Muscle of arm (tissue), 12 donors: ENCODE measurements around the gene RBM20. TPM values are rescaled to one million over a fixed set of nuclear protein-coding genes. Genes with fewer than 3 reads are reported as not detected.
"Not testable (repeated sequence)": the region's sequence is repeated elsewhere in the genome, so short reads cannot be mapped to it uniquely, and the experiment has no call there.

Source experiments
- DNase-seq: peaks from one replicate; pipeline ENCODE4 v3.0.0-alpha.2; 2013
- polyA plus RNA-seq, 12 donors: library from polyadenylated mRNA; unstranded; fragments of 120-200 nt; gene quantifications; one replicate each; pipeline ENCODE4 v1.2.1, GENCODE V29; 2013; ENCODE audit not compliant: insufficient read length in 12 of 12

Gene RBM20
- polyA plus RNA-seq, 12 donors, result 6.1 to 17.6 (median 12.1) TPM; not detected in 1

DNA sequence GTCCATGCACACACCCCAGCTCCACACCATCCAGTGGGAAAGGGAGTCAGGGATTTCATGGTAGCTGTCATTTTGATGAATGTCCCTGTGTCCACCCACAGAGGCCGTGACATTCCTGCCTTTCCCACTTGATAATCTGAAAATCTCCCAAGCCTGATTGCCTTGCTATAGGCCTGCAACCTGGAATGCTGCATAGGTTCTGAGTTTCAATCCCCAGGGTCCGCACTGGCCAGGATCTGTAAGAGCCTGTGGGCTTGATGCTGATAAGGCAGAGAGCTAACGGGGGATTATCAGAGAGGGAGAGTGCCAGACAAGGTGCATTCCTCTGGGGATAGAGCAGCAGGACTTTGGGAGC, 57.5 kb downstream of the RBM20 start:
- no peak for DNase-seq

GRCh38 chr10:110704070-110704469, 59.9 kb downstream of the RBM20 start:
- DNase-seq, result no peak

- DNase-seq, result no peak
Observed at GRCh38 chr10:110704906-110705476, 60.9 kb downstream of the RBM20 start.

DNA sequence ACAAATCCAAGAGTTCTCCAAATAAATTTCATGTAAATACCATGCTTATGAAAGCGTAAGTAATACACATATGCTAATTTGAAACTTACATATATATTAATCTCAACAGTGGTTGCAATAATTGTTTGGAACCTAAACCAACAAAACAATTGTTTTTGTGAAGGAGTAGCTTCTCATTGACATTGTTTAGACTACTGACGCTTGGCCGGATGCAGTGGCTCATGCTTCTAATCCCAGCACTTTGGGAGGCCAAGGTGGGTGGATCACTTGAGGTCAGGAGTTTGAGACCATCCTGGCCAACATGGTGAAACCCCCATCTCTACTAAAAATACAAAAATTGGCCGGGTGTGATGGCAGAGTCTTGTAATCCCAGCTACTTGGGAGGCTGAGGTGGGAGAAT, 61.5 kb downstream of the RBM20 start:
- DNase-seq, result not testable (repeated sequence)

DNA sequence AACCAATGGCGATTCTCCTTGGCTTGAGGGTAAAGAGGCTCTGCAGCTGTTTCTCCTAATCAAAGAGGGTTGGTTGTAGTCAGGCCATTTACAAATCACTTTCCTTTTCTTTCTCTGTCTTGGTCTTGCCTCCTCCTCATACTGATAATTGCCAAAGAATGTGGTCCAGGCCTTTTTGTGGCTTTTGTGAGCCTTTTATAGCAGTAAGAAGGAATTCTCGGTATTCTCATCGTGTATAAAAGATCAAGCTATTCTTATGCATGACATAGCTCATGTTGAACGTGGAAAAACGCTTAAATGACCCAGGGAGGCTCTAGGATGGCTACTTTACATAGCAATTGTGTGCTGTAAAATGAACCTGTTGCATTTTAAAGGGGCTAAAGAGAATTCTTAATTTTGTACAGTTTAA, 62.6 kb downstream of the RBM20 start:
- no peak for DNase-seq

DNA sequence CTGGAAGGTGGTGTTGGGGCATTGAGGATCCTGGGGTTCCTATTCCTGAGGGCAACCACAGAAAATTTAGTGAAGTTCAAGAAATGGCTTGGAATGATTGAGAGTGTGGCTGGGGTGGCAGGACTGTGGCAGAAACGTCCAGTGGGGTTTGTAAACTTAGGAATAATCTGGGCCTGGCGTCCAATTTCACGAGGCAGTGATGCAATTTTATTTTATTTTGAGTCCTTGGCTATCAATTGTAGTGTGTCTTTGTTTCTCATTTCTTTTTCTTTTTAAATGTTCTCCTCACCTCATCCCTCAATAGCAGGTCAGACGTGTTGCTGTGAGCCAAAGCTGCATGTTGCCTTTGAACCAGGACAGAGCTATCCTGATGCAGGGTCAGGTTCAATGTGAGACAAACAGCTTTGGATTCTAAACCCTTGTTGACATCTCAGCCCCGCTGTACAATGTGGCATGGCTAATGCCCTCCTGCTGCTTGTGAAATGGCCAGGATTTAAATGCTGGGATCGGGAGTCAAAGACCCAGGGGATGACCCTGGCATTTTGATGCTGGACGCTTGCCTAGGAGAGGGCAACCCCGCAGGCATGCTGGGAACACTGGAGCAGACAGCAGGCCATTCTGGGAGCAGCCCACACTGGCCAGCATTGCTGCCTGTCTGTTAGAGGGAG, 64.8 kb downstream of the RBM20 start:
- DNase-seq, result peak; percentile 14

DNA sequence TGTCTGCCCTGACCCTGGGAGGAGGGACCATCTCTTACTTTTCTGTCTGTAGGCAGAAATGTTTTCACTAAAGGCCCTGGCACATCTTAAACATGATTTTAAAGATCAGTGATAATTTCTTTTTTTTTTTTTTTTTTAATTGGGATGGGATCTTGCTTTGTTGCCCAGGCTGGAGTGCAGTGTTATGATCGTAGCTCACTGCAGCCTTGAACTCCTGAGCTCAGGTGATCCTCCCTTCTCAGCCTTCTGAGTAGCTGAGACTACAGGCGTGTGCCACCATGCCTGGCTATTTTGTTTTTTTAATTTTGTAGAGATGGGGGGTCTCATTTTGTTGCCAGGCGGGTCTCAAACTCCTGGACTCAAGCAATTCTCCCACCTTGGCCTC, 65.3 kb downstream of the RBM20 start:
- DNase-seq, result no peak

GRCh38 chr10:110709964-110710587, 65.9 kb downstream of the RBM20 start:
- DNase-seq, result no peak

DNA sequence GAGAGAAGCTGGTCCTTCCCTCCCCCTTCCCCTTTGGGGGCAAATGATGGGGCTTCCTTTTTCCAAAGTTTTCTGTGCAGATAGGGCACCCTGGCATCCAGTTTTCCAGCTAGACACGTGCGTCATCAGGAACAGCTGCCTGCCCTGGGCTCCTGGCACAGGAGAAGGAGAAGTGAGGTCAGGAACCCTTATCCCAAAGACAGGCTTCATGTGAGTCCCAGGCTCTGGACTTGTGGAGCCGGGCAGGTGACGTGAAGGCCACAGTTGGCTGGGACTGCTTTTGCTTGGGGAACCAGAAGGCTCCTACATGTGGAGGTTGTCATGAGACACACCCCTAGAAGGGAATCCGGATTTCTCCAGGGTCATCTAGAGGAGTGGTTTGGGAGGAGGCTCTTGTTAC, 66.5 kb downstream of the RBM20 start:
- DNase-seq, result no peak

DNA sequence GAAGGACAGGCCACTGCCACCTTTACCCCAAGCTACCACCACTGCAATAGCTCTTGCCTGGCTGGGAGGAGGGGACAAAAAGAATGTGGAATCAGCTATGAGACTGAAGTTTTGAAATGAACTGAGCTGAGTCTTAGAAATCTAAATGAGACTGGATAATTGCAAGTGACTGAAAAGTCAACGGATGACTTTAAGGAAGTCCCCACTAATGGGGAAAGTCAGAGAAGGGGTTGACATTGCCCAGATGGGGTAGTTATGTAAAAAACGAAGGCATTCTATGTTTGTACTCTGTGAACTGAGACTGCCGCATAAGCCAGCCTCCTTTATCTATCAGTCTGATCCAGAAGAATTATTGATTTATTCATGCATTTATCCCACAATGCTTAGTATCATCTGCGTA, 67.2 kb downstream of the RBM20 start:
- no peak for DNase-seq

GRCh38 chr10:110714356-110714755, 70.2 kb downstream of the RBM20 start:
- DNase-seq, result no peak

DNA sequence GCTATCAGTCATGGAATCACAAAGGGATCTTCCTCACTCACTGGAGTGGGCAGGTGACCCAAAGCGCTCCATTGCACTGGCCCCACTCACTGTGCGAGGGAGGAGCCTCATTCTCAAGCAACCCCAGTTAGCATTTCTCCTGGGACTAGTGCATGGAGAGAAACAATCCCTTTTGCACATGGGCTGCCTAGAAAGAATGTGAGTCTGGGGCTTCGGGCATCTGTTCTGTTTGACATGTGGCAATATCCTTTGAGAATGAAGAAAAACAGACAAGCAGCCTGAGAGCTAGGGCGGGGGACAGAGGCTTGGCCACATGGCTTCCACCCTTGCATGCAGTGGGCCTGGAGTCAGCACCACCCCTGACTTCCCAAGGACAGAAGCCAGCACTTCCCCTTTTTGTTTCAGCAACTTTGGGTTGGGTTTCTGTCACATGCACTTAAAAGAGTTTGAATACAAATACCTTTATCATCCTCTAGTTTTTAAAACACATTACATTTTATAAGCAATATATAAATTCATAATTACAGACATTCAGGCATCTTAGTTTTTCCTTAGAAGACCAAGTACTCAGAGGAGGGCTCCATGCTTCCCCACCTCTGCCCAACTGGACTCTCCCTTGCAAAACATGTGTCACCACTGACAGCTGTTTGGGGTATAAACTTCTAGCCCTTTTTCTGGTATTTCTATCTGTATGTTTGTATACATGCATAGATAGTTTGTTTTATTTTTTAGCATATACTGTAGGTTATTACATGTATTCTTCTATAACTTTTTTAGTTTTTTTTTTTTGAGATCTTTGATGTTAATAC, 73.8 kb downstream of the RBM20 start:
- DNase-seq, result no peak

DNA sequence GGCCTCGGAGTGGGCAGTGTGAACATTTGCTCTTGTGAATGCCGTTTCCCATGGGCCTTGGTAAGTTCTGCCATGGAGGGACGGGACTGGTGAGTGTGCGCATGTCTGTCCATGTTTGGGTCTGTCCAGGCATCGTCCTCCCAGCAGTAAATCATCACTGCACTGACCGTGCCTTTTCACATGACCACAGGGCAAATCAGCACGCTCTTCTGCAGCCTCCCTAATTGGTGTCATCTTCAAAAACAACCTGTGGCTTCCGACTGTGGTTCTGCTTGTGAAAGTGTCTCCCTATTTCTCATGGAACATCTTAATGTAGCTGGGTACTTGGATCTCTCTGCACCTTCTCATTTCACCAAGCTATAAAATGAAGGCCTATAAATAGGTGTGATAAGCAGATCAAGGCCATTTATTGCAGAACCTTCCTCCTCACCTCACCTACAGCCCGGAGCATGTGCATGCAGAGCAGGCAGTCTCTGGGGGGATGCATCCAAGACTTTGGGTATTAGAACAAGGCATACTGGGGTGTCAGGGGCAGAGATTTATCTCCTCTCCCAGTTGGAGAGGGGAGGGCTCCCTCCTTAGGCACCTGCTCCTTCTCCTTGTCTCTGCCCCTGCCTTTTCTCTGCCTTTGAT, 77.4 kb downstream of the RBM20 start:
- DNase-seq, result no peak

- no peak for DNase-seq
Observed at GRCh38 chr10:110723224-110723891, 79.2 kb downstream of the RBM20 start.

GRCh38 chr10:110724116-110724921, 80.2 kb downstream of the RBM20 start:
- DNase-seq, result no peak

DNA sequence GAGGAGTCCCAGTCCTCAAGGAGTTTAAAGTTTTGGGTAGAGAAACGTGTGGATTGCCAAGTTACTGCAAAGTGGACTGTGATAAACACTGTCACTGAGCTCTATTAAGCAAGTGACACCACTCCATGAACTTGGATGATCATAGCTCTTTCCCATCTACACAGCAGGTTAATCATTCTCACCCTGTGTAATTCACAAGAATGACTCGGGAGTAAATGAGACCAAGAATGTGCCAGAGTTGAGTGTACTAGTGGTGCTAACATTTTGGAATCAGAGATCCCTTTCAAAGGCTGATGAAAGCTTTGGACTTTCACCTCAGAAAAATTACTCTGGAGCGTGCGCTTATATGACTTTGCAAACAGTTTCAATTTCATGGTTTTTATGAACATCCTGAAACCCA, 80.8 kb downstream of the RBM20 start:
- no peak for DNase-seq

GRCh38 chr10:110725801-110726630, 81.9 kb downstream of the RBM20 start:
- no peak for DNase-seq

- not testable (repeated sequence) for DNase-seq
Observed at GRCh38 chr10:110727785-110728184, 83.6 kb downstream of the RBM20 start.

DNA sequence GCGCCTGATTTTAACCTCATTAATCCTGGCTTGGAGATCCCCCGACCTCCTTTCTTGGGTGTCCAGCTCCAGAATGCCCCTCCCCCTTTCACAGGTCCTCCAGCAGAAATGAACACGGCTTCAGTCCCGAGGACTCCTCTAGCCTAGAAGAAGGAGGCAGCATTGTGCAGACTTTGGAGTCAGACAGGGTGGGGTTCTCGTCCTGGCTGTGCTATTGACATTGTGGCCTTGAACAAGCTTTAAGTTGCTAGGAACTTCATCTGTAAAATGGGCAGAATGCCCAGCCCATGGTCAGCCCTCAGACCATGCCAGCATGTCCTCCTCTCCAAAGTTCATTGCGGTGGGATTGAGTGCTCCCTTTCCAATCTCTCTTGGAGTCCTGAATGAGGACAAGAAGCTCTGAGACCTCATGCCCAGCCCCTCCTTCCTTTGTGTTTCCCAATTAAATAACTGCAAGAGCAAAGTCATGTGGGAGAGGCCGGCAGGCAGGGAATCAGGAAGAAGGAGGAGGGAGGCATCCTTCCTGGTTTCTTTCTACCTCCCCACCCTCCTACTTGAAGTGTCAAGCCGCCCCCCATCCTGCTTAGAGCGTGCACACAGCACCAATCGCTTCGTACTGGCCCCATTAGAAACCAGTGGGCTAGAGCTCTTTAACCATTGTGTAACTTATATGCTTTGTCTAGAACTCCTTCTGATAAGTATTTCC, 86.4 kb downstream of the RBM20 start:
- DNase-seq, result no peak
